Fibroblast of lung (primary cell): Measurements from ENCODE around the gene CDKN2D.

Experiments
- CTCF ChIP-seq, 2 donors: IDR thresholded peaks in 1 of 2; conservative IDR thresholded peaks in 1 of 2; 1 replicate in 1 of 2; 2 replicates in 1 of 2; pipeline ENCODE4 v1.5.1; 2011 to 2012; ENCODE audit warnings: low read length in 2 of 2, control low read depth in 1 of 2, inconsistent platforms in 1 of 2, low read depth in 1 of 2, mild to moderate bottlenecking in 1 of 2
- EZH2 ChIP-seq: IDR thresholded peaks from 2 replicates; pipeline ENCODE4 v1.5.1; 2012; ENCODE audit warnings: low read length, control low read depth, mild to moderate bottlenecking; ENCODE audit errors: missing control alignments

GRCh38 chr19:10575011-10575716, 6.4 kb upstream of the CDKN2D start:
- TF ChIP-seq CTCF (conservative IDR thresholded peaks at IDR 0.05 in 1 of 2, IDR thresholded peaks at IDR 0.05 in 1 of 2; ENCODE audit: low read depth in 1 of 2, low read length in 2 of 2) (no peak), EZH2 (no peak)
